Endothelial cell of umbilical vein (primary cell): ENCODE measurements around the gene LRP1B. TPM values are rescaled to one million over a fixed set of nuclear protein-coding genes. Genes with fewer than 3 reads are reported as not detected.

Source experiments
- BruUV-seq: library from RNA; stranded (reverse); fragments of 400-500 nt; replicated peaks from 2 replicates; lab custom pipeline; 2021; lab: Mats Ljungman, UMichigan
- CTCF ChIA-PET: fragments of 300-600, 350-600 bp; sonication (Branson Sonifier 250); formaldehyde crosslinking; loops from one replicate; lab custom pipeline; 2021; ENCODE audit warnings: antibody characterized with exemption, inconsistent platforms; lab: Charles Lee
- POLR2A ChIA-PET: fragments of 300-600, 350-600 bp; sonication (Branson Sonifier 250); formaldehyde crosslinking; loops from one replicate; lab custom pipeline; 2021; ENCODE audit warnings: antibody characterized with exemption, inconsistent platforms; lab: Charles Lee
- DNase-seq: peaks from one replicate; pipeline ENCODE4 v3.0.0-alpha.2; 2011; ENCODE audit warnings: low read depth, low spot score
- FAIRE-seq: peaks from 2 replicates; lab custom pipeline; 2011; peaks lifted over from hg19 to GRCh38; lab: Jason Lieb, UNC
- H2AFZ ChIP-seq: 2 replicates; pipeline ENCODE4 v1.6.0; 2012; ENCODE audit warnings: low read depth, low read length, control low read depth, inconsistent platforms
- H3K27ac ChIP-seq: 2 replicates; pipeline ENCODE4 v1.5.1; 2011; ENCODE audit warnings: low read depth, mild to moderate bottlenecking, control low read depth, low read length, moderate library complexity; ENCODE audit not compliant: insufficient read depth
- H3K27me3 ChIP-seq, 2 experiments: 2 replicates each; pipeline versions ENCODE4 v1.6.0 to v1.6.1; 2011; ENCODE audit warnings: low read length in 2 of 2, mixed read lengths in 1 of 2; ENCODE audit not compliant: control insufficient read depth in 2 of 2, insufficient read depth in 2 of 2
- H3K36me3 ChIP-seq, 2 experiments: 2 replicates in 1 of 2; 3 replicates in 1 of 2; pipeline ENCODE4 v1.5.1; 2011; ENCODE audit warnings: low read length in 2 of 2, mild to moderate bottlenecking in 1 of 2, moderate library complexity in 1 of 2; ENCODE audit not compliant: control insufficient read depth in 2 of 2, insufficient read depth in 2 of 2; ENCODE audit errors: extremely low read depth in 1 of 2
- H3K4me1 ChIP-seq: 3 replicates; pipeline ENCODE4 v1.5.1; 2011; ENCODE audit warnings: mild to moderate bottlenecking, low read length; ENCODE audit not compliant: control insufficient read depth, insufficient read depth; ENCODE audit errors: extremely low read depth
- H3K4me2 ChIP-seq: 2 replicates; pipeline ENCODE4 v1.6.1; 2011; ENCODE audit warnings: low read length, control low read depth, mixed read lengths; ENCODE audit not compliant: insufficient read depth
- H3K4me3 ChIP-seq, 3 experiments: fragments of 200-600 bp in 1 of 3; sonication (generic), shearing (Covaris generic) in 1 of 3; replicated peaks in 1 of 3; 2 replicates each; pipeline ENCODE4 v1.5.1; 2011 to 2016; ENCODE audit warnings: control low read depth in 3 of 3, low read length in 3 of 3, mild to moderate bottlenecking in 2 of 3, inconsistent platforms in 1 of 3, low read depth in 1 of 3, moderate library complexity in 1 of 3; ENCODE audit not compliant: insufficient read depth in 1 of 3
- H3K79me2 ChIP-seq: 2 replicates; pipeline ENCODE4 v1.6.0; 2012; ENCODE audit warnings: low read length, inconsistent platforms; ENCODE audit not compliant: control insufficient read depth, insufficient read depth
- H3K9ac ChIP-seq: replicated peaks from 2 replicates; pipeline ENCODE3; 2011; ENCODE audit warnings: low read length, control low read depth; ENCODE audit not compliant: insufficient read depth; ENCODE audit errors: extremely low read depth
- H3K9me1 ChIP-seq: replicated peaks from 3 replicates; pipeline ENCODE4 v1.6.0; 2011; ENCODE audit warnings: mild to moderate bottlenecking, low read length; ENCODE audit not compliant: control insufficient read depth, insufficient read depth; ENCODE audit errors: extremely low read depth
- H3K9me3 ChIP-seq: replicated peaks from 2 replicates; pipeline ENCODE4 v1.5.1; 2012; ENCODE audit warnings: low read length, inconsistent platforms; ENCODE audit not compliant: control insufficient read depth, insufficient read depth
- H4K20me1 ChIP-seq: replicated peaks from 2 replicates; pipeline ENCODE3; 2011; ENCODE audit warnings: mild to moderate bottlenecking, low read length; ENCODE audit not compliant: control insufficient read depth, insufficient read depth; ENCODE audit errors: extremely low read depth
- CTCF ChIP-seq, 2 donors: IDR thresholded peaks; 1 replicate in 1 of 2; 2 replicates in 1 of 2; pipeline ENCODE4 v1.5.1; 2011; ENCODE audit warnings: low read length in 2 of 2, mild to moderate bottlenecking in 2 of 2, moderate library complexity in 2 of 2, control low read depth in 1 of 2, inconsistent platforms in 1 of 2, low read depth in 1 of 2; ENCODE audit not compliant: insufficient read depth in 1 of 2; ENCODE audit errors: extremely low read depth in 1 of 2
- EZH2 ChIP-seq: IDR thresholded peaks from 2 replicates; pipeline ENCODE4 v1.6.1; 2012; ENCODE audit warnings: borderline replicate concordance, low read depth, mild to moderate bottlenecking, moderate library complexity, low read length, inconsistent platforms; ENCODE audit not compliant: severe bottlenecking
- FOS ChIP-seq: IDR thresholded peaks from 2 replicates; pipeline ENCODE4 v1.6.1; 2011; ENCODE audit warnings: mild to moderate bottlenecking, low read length, moderate library complexity, borderline replicate concordance; ENCODE audit not compliant: insufficient read depth
- GATA2 ChIP-seq: IDR thresholded peaks from 2 replicates; pipeline ENCODE4 v1.7.0; 2011; ENCODE audit warnings: low read depth, mild to moderate bottlenecking, moderate library complexity, mixed read lengths, low read length; ENCODE audit not compliant: insufficient read length, insufficient read depth
- JUN ChIP-seq: IDR thresholded peaks from 2 replicates; pipeline ENCODE4 v1.6.1; 2011; ENCODE audit warnings: borderline replicate concordance, low read depth; ENCODE audit not compliant: insufficient read length, insufficient read depth
- MAX ChIP-seq: IDR thresholded peaks from 2 replicates; pipeline ENCODE4 v1.6.1; 2011; ENCODE audit not compliant: insufficient read depth, insufficient read length
- MYC ChIP-seq: IDR thresholded peaks from one replicate; pipeline ENCODE4 v1.6.1; 2011; ENCODE audit warnings: mild to moderate bottlenecking, low read depth, low read length
- POLR2A ChIP-seq: IDR thresholded peaks from 2 replicates; pipeline ENCODE4 v1.6.1; 2012; ENCODE audit warnings: low read depth, mild to moderate bottlenecking, control low read depth, low read length
- POLR2AphosphoS5 ChIP-seq: IDR thresholded peaks from 2 replicates; pipeline ENCODE4 v1.6.1; 2012; ENCODE audit warnings: low read depth, mild to moderate bottlenecking, control low read depth, low read length, moderate library complexity; ENCODE audit not compliant: insufficient read depth
- dilution Hi-C: fragments of 300-500 bp; cut with MboI; formaldehyde crosslinking; loops from one replicate; pipeline ENCODE4 v1.15.0; 2019; ENCODE audit warnings: low sequenced_read_pairs; ENCODE audit not compliant: extremely low pct_ligation_motif_present
- intact Hi-C: fragments of 100-400 bp; cut with micrococcal nuclease; formaldehyde crosslinking; loops from one replicate; pipeline ENCODE4 v1.10.0; 2022
- polyA plus RNA-seq, 4 experiments: library from polyadenylated mRNA; depleted of rRNA in 3 of 4; stranded (reverse) in 3 of 4; unstranded in 1 of 4; fragments of >200 nt; gene quantifications; 2 replicates each; pipeline versions ENCODE4 v1.2.1 to v1.2.3, GENCODE V29; 2011 to 2012; ENCODE audit warnings: missing spikeins in 1 of 4
- total RNA-seq: library from RNA; stranded (reverse); gene quantifications from 2 replicates; pipeline ENCODE4 v1.2.3, GENCODE V29; 2021

Gene LRP1B
- total and polyA plus RNA-seq, 2 donors (not counting 3 experiments of a cell fraction or from before 2014, with no cell fraction given): 0.03 to 0.07 TPM

GRCh38 chr2:140947236-140947635 is 1183.6 kb downstream of the LRP1B start:
- ChIA-PET POLR2A (no interaction called here), CTCF (no interaction called here)
- no peaks in the 10 kb centered on the region for H3K9me3 ChIP-seq
- dilution Hi-C loops: no loop called here
- H3K79me2 ChIP-seq: no peaks in the 10 kb centered on the region
- no TSS peak for BruUV-seq
- DNase-seq (no peak), FAIRE-seq (no peak)
- intact Hi-C loops: no loop called here
- H3K27me3 ChIP-seq: no peaks in the 10 kb centered on the region
- no peak for TF ChIP-seq POLR2A
- no peak for TF ChIP-seq MAX
- TF ChIP-seq POLR2AphosphoS5: no peak
- H3K4me1 ChIP-seq: no peaks in the 10 kb centered on the region
- no peak overlapping the region for H3K4me3 ChIP-seq
- no peak overlapping the region for H3K27ac ChIP-seq
- no peak overlapping the region for H3K9ac ChIP-seq
- no peak overlapping the region for H3K4me2 ChIP-seq
- H2AFZ ChIP-seq: no peak overlapping the region
- no peaks in the 10 kb centered on the region for H4K20me1 ChIP-seq
- no peaks in the 10 kb centered on the region for H3K36me3 ChIP-seq
- no peaks in the 10 kb centered on the region for H3K9me1 ChIP-seq

GRCh38 chr2:140943867-140944266 is 1186.9 kb downstream of the LRP1B start:
- no peaks in the 10 kb centered on the region for H3K9me3 ChIP-seq
- no peaks in the 10 kb centered on the region for H3K27me3 ChIP-seq
- no peaks in the 10 kb centered on the region for H3K4me1 ChIP-seq
- TF ChIP-seq POLR2AphosphoS5 (no peak), GATA2 (no peak), JUN (no peak), MAX (no peak), FOS (no peak), EZH2 (no peak), MYC (no peak), CTCF (IDR thresholded peaks at IDR 0.05; ENCODE audit: extremely low read depth in 1 of 2, insufficient read depth in 1 of 2, low read depth in 1 of 2, low read length in 2 of 2) (no peak), POLR2A (no peak)
- ChIA-PET CTCF (no interaction called here), POLR2A (no interaction called here)
- H3K4me3 ChIP-seq: no peak overlapping the region
- no peaks in the 10 kb centered on the region for H3K9me1 ChIP-seq
- H3K9ac ChIP-seq: no peak overlapping the region
- DNase-seq (no peak), FAIRE-seq (no peak)
- no peaks in the 10 kb centered on the region for H3K36me3 ChIP-seq
- no peak overlapping the region for H3K27ac ChIP-seq
- dilution Hi-C loops (no loop called here), intact Hi-C loops (no loop called here)
- H4K20me1 ChIP-seq: no peaks in the 10 kb centered on the region
- no peak overlapping the region for H2AFZ ChIP-seq
- no peaks in the 10 kb centered on the region for H3K79me2 ChIP-seq
- no peak overlapping the region for H3K4me2 ChIP-seq
- BruUV-seq: no TSS peak
